Skeletal muscle satellite cell (primary cell): Measurements from ENCODE around the gene C14orf132. TPM values are rescaled to one million over a fixed set of nuclear protein-coding genes. Genes with fewer than 3 reads are reported as not detected.

ENCODE experiments used
- H3K27me3 ChIP-seq: 2 replicates; pipeline ENCODE4 v1.7.0; 2013; ENCODE audit warnings: low read length; ENCODE audit not compliant: control insufficient read depth, insufficient read depth
- H3K36me3 ChIP-seq: 2 replicates; pipeline ENCODE4 v1.7.0; 2013; ENCODE audit warnings: mild to moderate bottlenecking, control low read depth, low read length; ENCODE audit not compliant: insufficient read depth
- H3K4me1 ChIP-seq: 2 replicates; pipeline ENCODE4 v1.7.0; 2013; ENCODE audit warnings: low read length; ENCODE audit not compliant: control insufficient read depth, insufficient read depth
- H3K4me2 ChIP-seq: 2 replicates; pipeline ENCODE4 v1.7.0; 2013; ENCODE audit warnings: mild to moderate bottlenecking, low read length
- H3K4me3 ChIP-seq: 2 replicates; pipeline ENCODE4 v1.7.0; 2013; ENCODE audit warnings: low read length
- H3K9ac ChIP-seq: 2 replicates; pipeline ENCODE4 v1.7.0; 2013; ENCODE audit warnings: mild to moderate bottlenecking, low read depth, low read length, moderate library complexity
- H3K9me3 ChIP-seq: replicated peaks from 2 replicates; pipeline ENCODE4 v1.7.0; 2013; ENCODE audit warnings: mild to moderate bottlenecking, control low read depth, low read length
- small RNA-seq: library from RNA; depleted of rRNA; stranded (forward); fragments of <200 nt; gene quantifications from one replicate; pipeline ENCODE3, GENCODE V24; 2012

Gene C14orf132

DNA sequence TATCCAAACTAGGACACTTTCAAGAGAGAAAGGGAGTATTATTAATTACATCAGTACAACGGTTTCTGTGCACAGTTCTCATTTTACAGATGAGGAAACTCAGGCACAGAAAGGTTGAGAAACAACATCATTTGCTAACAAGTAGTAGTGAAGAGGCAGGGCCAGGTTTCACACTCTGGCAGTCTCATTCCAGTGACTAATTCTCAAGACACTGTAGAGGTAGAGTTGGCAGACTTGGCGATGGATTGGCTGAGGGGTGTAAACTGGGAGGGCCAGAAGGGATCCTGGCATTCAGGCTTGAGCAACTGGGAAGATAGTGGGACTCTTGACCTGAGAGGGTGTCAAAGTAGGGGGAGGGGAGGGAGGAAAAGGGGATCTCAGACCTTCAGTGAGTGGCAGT is 91.7 kb downstream of the C14orf132 start:
- no peak overlapping the region for H3K9ac ChIP-seq
- no peaks in the 10 kb centered on the region for H3K36me3 ChIP-seq
- H3K4me2 ChIP-seq = no peak overlapping the region
- H3K4me3 ChIP-seq = no peak overlapping the region
- H3K4me1 ChIP-seq = no peaks in the 10 kb centered on the region
- no peaks in the 10 kb centered on the region for H3K9me3 ChIP-seq
- peaks cover 31% of the 10 kb centered on the region for H3K27me3 ChIP-seq

GRCh38 chr14:96131836-96132235 is 92.7 kb downstream of the C14orf132 start:
- no peak overlapping the region for H3K4me2 ChIP-seq
- no peak overlapping the region for H3K9ac ChIP-seq
- no peak overlapping the region for H3K4me3 ChIP-seq
- peaks cover 2% of the 10 kb centered on the region for H3K4me1 ChIP-seq
- H3K36me3 ChIP-seq = no peaks in the 10 kb centered on the region
- no peaks in the 10 kb centered on the region for H3K9me3 ChIP-seq
- H3K27me3 ChIP-seq = peaks cover 31% of the 10 kb centered on the region

DNA sequence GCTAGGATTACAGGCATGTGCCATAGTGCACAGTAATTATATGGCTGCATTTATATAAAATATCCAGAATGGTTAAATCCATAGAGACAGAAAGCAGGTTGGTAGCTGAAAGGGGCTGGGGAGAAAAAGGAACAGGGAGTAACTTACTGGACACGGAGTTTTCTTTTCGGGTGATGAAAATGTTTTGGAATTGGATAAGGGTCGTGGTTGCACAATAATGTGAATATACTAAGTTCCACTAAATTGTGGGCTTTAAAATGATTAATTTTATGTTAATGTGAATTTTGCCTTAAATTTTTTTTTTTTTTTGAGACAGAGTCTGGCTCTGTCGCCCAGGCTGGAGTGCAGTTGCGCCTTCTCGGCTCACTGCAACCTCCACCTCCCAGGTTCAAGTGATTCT is 95.3 kb downstream of the C14orf132 start:
- Histone ChIP-seq H3K4me1 (peaks cover 2% of the 10 kb centered on the region), H3K27me3 (peaks cover 23% of the 10 kb centered on the region), H3K9ac (no peak overlapping the region), H3K9me3 (no peaks in the 10 kb centered on the region), H3K36me3 (no peaks in the 10 kb centered on the region), H3K4me3 (no peak overlapping the region), H3K4me2 (no peak overlapping the region)

DNA sequence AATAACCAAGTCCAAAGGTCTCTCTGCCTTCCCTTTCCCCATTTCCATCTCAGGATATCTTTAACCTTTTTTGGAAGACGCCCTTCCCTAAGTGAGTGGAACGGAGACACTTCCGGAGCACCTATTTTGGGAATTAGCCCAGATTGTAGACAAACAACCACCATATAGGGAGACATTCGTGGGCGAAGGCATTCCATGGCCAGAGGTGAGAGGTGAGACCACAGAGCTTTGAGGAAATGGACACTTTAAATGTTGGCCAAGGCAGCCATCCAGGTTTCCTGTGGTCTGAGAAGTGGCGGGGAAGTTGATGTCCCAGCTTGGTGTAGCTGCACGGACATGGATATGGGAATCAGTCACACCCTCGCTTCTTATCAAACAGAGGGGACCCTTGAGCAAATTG is 96.1 kb downstream of the C14orf132 start:
- no peak overlapping the region for H3K4me2 ChIP-seq
- peaks cover 2% of the 10 kb centered on the region for H3K4me1 ChIP-seq
- no peaks in the 10 kb centered on the region for H3K9me3 ChIP-seq
- no peak overlapping the region for H3K4me3 ChIP-seq
- peaks cover 19% of the 10 kb centered on the region for H3K27me3 ChIP-seq
- no peak overlapping the region for H3K9ac ChIP-seq
- H3K36me3 ChIP-seq = no peaks in the 10 kb centered on the region

DNA sequence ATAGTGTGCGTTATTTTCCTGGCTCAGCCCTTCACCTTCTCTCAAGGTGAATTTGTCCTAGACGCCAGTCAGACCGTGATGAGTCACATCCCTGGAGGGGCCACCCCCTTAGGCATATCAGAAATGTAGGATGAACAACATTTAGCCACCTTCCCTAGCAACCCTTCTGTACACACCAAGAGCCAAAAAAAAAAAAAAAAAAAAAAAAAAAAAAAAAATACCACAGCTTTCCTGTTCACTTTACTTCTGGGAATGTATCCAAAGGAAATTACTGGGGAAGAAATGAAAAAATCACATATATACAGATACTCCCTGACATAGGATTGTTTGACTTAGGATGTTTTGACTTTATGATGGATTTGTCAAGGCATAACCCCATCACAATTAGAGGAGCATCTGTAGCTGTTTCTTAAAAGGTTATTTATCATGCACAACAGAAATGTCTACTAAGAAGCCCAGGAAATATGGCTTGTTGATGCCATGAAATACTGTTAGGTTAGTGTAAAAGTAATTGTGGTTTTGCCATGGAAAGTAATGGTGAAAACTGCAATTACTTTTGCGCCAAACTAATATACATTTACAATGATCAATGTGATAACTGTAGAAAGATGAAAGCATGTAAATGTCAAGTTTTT is 97.3 kb downstream of the C14orf132 start:
- H3K36me3 ChIP-seq = no peaks in the 10 kb centered on the region
- no peak overlapping the region for H3K4me2 ChIP-seq
- H3K4me1 ChIP-seq = peaks cover 2% of the 10 kb centered on the region
- no peak overlapping the region for H3K4me3 ChIP-seq
- peaks cover 19% of the 10 kb centered on the region for H3K27me3 ChIP-seq
- no peak overlapping the region for H3K9ac ChIP-seq
- no peaks in the 10 kb centered on the region for H3K9me3 ChIP-seq

DNA sequence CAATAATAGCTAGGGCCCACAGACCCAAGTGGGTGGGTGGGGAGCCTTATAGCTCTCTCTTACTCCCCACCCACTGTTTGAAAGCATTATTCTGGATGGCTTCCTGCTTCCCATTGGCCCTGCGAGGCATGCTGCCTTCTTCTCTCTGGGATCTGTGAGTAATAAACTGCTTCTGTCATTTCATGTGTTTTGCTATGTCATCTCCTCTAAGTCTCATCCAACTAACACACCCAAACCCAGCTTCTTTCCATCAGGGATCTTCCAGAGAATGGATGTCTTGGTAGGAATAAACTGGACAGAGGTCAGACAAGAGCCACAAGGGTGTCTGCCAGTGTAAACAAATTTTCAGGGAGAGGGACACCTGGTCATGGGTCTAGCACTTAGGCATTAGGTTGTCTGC is 99.1 kb downstream of the C14orf132 start:
- peaks cover 5% of the 10 kb centered on the region for H3K27me3 ChIP-seq
- no peaks in the 10 kb centered on the region for H3K9me3 ChIP-seq
- no peak overlapping the region for H3K9ac ChIP-seq
- H3K36me3 ChIP-seq = no peaks in the 10 kb centered on the region
- peaks cover 2% of the 10 kb centered on the region for H3K4me1 ChIP-seq
- no peak overlapping the region for H3K4me2 ChIP-seq
- no peak overlapping the region for H3K4me3 ChIP-seq

GRCh38 chr14:96139169-96139568 is 100.0 kb downstream of the C14orf132 start:
- peaks cover 2% of the 10 kb centered on the region for H3K4me1 ChIP-seq
- no peak overlapping the region for H3K9ac ChIP-seq
- no peaks in the 10 kb centered on the region for H3K36me3 ChIP-seq
- no peaks in the 10 kb centered on the region for H3K9me3 ChIP-seq
- no peak overlapping the region for H3K4me3 ChIP-seq
- no peak overlapping the region for H3K4me2 ChIP-seq
- H3K27me3 ChIP-seq = no peaks in the 10 kb centered on the region

DNA sequence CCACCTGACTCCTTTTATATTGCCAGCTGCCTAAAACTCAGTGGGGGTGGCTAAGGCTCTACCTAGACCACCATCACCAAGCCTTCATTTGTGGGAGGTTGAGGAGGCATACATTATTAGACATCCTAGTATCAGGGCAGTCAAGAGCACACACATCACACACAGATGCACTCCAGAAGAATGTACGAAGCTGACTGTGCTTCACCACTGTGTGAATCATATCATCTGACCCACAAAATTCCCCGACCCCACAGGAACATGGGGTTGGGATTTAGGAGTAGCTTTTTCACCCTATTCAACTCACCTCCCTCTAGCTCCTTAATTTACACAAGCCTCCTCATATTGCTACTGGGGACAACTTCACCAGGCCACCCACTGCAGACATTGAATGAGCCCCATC is 100.7 kb downstream of the C14orf132 start:
- Histone ChIP-seq H3K9ac (no peak overlapping the region), H3K27me3 (no peaks in the 10 kb centered on the region), H3K4me1 (peaks cover 4% of the 10 kb centered on the region), H3K36me3 (no peaks in the 10 kb centered on the region), H3K9me3 (no peaks in the 10 kb centered on the region), H3K4me2 (no peak overlapping the region), H3K4me3 (no peak overlapping the region)

- H3K4me1 ChIP-seq = peaks cover 12% of the 10 kb centered on the region
- H3K4me3 ChIP-seq = no peak overlapping the region
- no peaks in the 10 kb centered on the region for H3K27me3 ChIP-seq
- no peak overlapping the region for H3K4me2 ChIP-seq
- no peaks in the 10 kb centered on the region for H3K36me3 ChIP-seq
- no peak overlapping the region for H3K9ac ChIP-seq
- no peaks in the 10 kb centered on the region for H3K9me3 ChIP-seq
These were observed 101.8 kb downstream of the C14orf132 start for GRCh38 chr14:96140952-96141351.

Small RNAs within 50 kb of the gene (small RNA-seq; reads per million reads assigned to genes)
- not detected for gene AL137190.1
